Inflammatory macrophage treated with lipopolysaccharide for 4 hours (primary cell): ENCODE measurements around the gene SGF29.
A peak's percentile ranks its signal among the peaks of the same experiment; 100 is the strongest.
"Not testable (repeated sequence)": the region's sequence is repeated elsewhere in the genome, so short reads cannot be mapped to it uniquely, and the experiment has no call there.

Experiments used
- DNase-seq: peaks from one replicate; pipeline ENCODE4 v3.0.0-alpha.2; 2020

The SGF29 gene

GRCh38 chr16:28567292-28567691, 13.6 kb downstream of the SGF29 start:
- no peak for DNase-seq

GRCh38 chr16:28569021-28569420, 15.3 kb downstream of the SGF29 start:
- peak; percentile 30 for DNase-seq

GRCh38 chr16:28569968-28570752, 16.4 kb downstream of the SGF29 start:
- DNase-seq = no peak

GRCh38 chr16:28572696-28573510, 19.2 kb downstream of the SGF29 start:
- peak; percentile 22 for DNase-seq

- no peak for DNase-seq
Measured at GRCh38 chr16:28573738-28574718, 20.3 kb downstream of the SGF29 start.

GRCh38 chr16:28574925-28575324, 21.2 kb downstream of the SGF29 start:
- no peak for DNase-seq

- no peak for DNase-seq
Measured at GRCh38 chr16:28575446-28576109, 21.9 kb downstream of the SGF29 start.

GRCh38 chr16:28580726-28581315, 27.1 kb downstream of the SGF29 start:
- no peak for DNase-seq

GRCh38 chr16:28585674-28586073, 32.0 kb downstream of the SGF29 start:
- DNase-seq = no peak

GRCh38 chr16:28586466-28586865, 32.7 kb downstream of the SGF29 start:
- DNase-seq = no peak

- no peak for DNase-seq
Measured at GRCh38 chr16:28587386-28587785, 33.7 kb downstream of the SGF29 start.

- no peak for DNase-seq
Measured at GRCh38 chr16:28589069-28589468, 35.3 kb downstream of the SGF29 start.

GRCh38 chr16:28589930-28590329, 36.2 kb downstream of the SGF29 start:
- no peak for DNase-seq

- no peak for DNase-seq
Measured at GRCh38 chr16:28590384-28591340, 36.9 kb downstream of the SGF29 start.

GRCh38 chr16:28591355-28591754, 37.6 kb downstream of the SGF29 start:
- DNase-seq = no peak

GRCh38 chr16:28592511-28592910, 38.8 kb downstream of the SGF29 start:
- no peak for DNase-seq

GRCh38 chr16:28592979-28593553, 39.3 kb downstream of the SGF29 start:
- no peak for DNase-seq

- DNase-seq = not testable (repeated sequence)
Measured at GRCh38 chr16:28595451-28595850, 41.7 kb downstream of the SGF29 start.

GRCh38 chr16:28596115-28596630, 42.5 kb downstream of the SGF29 start:
- no peak for DNase-seq
